Stimulated activated CD8-positive, alpha-beta memory T cell treated with anti-CD3 and anti-CD28 coated beads, Interleukin-12 subunit alpha, Interleukin-12 subunit beta, amount 100 ng/mL, for 24 hours (primary cell): ENCODE results near the gene DNAH5.
"Not testable (repeated sequence)": the region's sequence is repeated elsewhere in the genome, so short reads cannot be mapped to it uniquely, and the experiment has no call there.

Experiments used
- DNase-seq: peaks from one replicate; pipeline ENCODE4 v3.0.0-alpha.2; 2020; ENCODE audit errors: extremely low read depth

The DNAH5 gene

GRCh38 chr5:13843175-13843846 is 101.2 kb downstream of the DNAH5 start:
- no peak for DNase-seq

- DNase-seq, result no peak
Observed at GRCh38 chr5:13833440-13833839, 111.0 kb downstream of the DNAH5 start.

DNA sequence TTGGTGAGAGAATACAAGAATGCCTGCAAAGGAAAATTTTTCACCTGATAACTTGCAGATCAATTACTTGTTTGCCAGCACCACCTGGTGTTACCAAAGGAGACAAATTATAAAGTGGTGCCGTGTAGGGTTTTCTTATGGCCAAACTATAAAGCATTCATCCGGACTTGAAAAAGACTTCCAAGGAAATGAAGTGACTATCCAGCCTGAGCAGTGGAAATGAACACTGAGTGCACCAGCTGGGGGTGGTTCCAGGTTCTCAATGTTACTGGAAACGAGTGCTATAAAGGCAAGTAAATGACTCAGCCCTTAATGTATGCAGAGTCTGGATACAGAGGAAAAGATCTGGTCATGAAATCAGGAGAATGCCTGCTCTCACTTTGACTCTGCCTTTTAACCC is 113.1 kb downstream of the DNAH5 start:
- DNase-seq, result no peak

DNA sequence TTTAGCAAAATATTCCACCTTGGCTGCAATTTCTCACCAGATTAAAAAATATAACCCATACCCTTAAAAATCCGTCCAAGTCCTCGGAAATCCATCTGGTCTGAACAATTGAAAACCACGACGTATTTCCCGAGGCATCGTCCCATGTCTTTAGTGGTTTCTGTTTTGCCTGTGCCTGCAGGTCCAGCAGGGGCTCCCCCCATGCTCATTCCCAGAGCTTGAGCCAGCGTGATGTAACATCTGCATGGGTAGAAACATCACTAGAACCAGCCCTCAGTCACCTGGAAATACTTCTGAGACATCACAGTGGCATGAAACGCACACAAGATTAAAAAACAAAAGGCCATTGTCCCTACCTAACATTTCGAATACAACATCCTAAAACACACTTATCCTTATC is 114.0 kb downstream of the DNAH5 start:
- no peak for DNase-seq

GRCh38 chr5:13821366-13821765 is 123.1 kb downstream of the DNAH5 start:
- no peak for DNase-seq

DNA sequence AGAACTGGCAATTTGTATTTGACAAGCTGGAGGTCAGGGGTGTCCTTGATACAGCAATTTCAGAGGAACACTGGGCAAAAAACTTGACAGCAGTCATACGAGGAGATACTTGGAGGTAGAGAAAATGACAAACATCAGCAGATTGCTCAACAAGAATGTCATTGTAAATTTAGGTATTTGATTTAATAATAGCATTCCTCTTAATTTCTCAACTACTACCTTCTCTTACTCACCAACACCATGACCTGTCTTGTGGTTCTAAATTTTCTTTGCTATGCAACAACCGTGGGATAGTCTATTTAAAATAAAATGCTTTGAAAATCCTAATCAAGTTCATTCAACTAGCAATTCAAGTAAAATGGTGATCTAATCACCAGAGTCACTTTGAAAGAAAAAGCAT is 128.4 kb downstream of the DNAH5 start:
- DNase-seq, result no peak

DNA sequence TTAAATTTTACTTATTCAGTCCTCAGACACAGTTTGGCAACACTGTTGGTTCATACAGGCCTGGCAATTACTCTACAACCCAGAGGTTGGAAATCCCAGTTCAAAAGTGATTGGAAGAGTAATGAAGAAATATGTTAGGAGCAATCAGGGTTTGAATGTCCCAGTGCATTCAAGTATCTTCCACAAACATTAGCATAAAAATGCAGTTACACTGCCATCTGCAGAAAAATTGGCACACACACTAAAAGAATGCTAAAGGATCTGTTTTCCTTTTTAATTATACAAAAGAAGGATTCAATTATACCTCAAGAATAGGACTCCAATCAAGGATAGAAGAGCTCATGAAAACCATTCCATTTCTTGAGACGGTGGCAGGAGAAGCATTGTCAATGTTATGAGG is 130.2 kb downstream of the DNAH5 start:
- no peak for DNase-seq

DNA sequence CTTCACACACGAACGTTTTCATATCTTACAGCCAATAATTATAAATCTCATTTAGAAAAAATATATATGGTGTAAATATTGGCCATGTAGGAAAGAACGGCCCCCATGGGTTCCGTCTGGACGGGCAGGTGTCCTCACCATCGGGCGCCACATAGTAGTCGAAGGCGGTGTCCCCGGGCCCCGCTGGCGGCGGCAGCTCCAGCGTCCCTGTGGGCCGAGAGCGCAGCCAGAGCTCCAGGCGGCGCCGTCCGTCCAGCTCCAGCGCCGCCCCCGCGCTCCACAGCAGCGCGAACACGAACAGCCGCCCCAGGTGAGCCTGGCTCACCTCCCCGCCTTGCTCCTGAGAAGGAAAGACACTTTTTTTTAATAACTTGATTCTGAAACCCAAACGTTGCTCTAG is 134.6 kb downstream of the DNAH5 start:
- no peak for DNase-seq

- no peak for DNase-seq
Observed at GRCh38 chr5:13804336-13804735, 140.2 kb downstream of the DNAH5 start.

DNA sequence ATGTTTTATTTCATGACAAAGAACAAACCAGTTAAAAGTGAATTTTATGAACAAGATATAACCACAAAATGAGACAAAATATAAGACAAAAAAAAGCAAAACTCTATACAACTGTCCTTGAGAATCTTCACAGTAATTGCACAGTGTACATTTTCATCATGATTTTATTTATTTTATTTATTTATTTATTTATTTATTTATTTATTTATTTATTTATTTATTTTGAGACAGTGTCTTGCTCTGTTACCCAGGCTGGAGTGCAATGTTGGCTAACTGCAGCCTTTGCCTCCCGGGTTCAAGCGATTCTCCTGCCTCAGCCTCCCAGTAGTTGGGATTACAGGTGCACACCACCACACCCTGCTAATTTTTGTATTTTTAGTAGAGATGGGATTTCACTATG is 145.9 kb downstream of the DNAH5 start:
- DNase-seq, result not testable (repeated sequence)

DNA sequence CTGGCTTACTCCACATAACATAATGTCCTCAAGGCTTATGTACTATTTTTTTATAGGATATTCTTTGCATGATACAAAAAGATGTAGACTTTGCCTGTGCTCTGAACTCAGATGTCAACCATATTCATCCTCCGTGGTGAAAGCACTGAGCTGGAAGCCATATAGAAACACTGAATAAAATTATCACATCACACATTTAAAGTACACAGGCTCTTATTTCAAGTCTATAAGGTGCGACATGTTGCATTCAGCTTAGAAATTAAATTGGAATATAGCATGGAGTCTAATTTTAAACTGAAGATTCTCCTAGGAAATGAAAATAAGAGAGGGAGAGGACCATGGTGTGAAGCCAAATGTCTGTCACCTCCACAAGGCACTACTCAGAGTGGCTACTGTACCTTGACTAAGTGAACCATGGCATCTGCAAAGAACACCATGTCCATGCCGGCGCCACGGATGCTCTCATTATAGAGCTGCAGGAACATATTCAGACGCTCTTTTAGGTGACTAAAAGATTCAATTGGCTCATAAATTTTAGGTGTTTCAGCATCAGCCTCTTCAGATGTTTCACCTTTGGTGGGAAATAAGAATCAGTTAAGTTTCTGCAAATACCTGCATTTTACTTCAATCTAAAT is 158.6 kb downstream of the DNAH5 start:
- no peak for DNase-seq

- no peak for DNase-seq
Observed at GRCh38 chr5:13783726-13784125, 160.8 kb downstream of the DNAH5 start.

DNA sequence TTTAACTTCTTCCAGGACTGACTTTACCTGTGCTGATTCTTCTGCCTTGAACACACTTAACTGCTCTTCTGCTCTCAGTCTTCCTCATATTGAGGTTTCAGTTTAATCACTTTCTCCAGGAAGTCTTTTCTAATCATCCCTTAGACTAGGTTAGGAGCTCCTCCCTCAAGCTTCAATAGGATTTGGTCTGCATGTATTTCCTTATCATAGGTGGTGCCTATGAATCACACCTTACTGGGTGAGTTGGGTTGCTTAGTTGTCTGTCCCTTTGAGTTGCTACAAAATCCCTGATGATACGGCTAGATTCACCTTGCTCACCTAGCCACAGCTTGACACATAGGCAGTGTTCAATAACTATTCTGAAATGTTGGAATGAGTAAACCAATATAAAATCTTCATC is 164.4 kb downstream of the DNAH5 start:
- no peak for DNase-seq

DNA sequence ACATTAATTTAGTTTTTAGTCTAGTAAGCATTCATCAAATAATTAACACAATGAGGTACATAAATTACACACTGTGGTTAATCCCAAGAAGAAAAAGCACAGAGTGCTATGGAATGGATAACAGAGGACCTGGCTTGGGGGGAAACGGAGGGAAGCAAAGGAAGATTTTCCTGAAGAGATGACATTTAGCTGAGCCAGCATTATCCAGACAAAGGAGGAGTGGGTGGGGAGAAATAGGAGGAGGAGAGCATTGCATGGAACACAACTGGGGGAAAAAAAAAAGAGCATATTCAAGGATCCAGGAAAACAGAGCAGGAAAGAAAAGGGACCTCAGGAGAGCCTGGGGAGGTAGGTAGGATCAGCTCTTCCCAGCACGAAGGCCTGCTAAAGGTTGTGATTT is 170.8 kb downstream of the DNAH5 start:
- no peak for DNase-seq

DNA sequence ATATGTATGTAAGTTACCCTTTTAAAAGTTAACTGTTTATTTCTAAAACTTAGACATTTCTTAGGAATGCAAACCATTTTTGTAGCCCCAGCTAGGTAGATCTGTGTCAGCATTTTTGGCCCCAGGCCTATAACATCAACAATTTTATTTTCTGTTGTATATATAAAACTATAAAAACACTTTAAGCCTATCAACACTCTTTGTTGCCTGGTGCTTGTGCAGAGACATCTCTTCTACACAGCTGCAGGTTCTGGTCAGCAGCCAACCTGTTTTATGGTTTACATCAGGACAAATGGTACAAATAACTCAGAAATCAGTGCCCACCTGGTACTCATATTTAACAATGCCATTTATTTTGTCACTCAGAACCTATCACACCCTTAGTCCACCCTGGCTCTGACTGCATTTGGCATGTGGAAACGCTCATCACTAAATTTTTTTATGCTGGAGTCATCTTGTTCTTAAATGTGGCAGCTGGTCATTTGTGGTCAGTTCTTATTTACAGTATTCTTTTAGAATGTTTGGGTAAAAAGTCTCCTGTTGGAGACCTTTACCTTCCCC is 173.4 kb downstream of the DNAH5 start:
- DNase-seq, result no peak

DNA sequence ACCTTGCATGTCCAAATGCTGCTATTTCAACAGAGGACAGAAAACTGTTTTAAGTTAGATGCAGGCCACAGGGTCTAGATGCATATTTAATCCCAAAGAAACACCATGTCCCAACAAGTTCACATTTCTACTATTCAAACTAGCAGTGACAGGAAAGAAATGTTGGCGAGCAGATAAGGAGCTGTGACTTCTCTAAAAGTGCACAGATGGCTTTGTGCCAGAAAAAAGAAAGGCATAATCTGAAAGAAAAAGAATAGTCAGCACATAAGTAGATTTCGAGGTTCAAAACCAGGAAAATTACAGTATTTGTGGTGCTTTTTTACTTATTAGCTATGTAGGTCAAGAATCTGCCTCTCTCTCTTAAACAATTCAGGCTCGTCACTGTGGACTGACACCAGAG is 178.3 kb downstream of the DNAH5 start:
- DNase-seq, result no peak

- no peak for DNase-seq
Observed at GRCh38 chr5:13763719-13764118, 180.8 kb downstream of the DNAH5 start.

DNA sequence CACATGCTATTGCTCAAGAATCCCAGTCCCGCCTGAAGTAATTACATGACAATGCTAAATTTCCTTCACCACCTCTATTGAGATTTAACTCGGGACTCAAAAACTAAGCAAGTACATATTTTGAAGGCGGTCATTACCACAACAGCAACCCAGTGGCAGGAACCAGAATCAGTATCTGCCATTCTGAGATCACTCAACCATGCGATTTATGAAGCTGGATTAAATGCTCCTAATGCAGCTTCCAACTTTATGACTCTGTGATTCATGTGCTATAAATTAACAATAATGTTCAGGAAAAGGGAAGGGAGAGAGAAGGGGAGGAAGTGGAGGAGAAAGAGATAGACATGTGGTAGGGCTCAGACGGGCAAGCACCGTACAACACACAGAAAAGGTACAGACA is 194.7 kb downstream of the DNAH5 start:
- DNase-seq, result no peak

DNA sequence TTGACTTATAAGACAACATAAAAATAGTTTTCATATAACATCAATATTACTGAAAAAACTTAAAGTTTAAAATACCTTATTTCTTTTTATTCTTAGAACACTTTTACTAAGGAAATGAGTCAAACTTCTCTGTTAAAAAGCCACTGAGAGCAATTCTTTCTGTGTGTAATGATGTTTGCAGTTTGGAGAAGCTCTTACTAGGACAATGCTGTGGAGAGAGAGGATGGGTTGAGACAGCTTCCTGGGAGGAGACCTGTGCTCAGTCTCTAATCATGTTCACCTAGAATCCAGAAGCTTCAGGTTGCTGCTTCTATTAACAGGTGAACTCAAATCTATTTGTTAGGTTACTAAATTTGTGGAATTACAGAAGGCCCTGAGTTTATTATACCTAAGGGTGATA is 198.5 kb downstream of the DNAH5 start:
- DNase-seq, result no peak

GRCh38 chr5:13745508-13745907 is 199.0 kb downstream of the DNAH5 start:
- no peak for DNase-seq

GRCh38 chr5:13740471-13740870 is 204.0 kb downstream of the DNAH5 start:
- DNase-seq, result no peak

- DNase-seq, result no peak
Observed at GRCh38 chr5:13739479-13739878, 205.0 kb downstream of the DNAH5 start.

DNA sequence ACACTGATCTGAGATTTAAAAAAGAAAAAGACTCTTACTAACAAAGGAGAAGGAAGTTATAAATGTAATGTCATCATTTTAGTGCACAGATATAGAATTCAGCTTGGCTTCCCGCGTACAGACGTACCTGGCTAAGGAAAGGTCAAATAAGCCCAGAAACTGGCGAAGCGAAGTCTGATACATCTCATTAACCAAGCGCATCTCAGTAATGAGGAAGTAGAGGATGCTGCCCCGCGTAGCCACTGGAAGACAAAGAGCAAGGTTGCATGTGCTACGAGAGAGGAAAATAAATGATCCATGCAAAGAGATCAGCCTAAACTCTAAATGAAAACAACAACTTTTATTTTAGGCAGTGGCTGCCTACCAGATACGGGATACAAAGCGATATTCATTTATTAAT is 208.8 kb downstream of the DNAH5 start:
- DNase-seq, result no peak
